HL-60 (cell line): ENCODE measurements around the gene KLHL11.
A peak's percentile ranks its signal among the peaks of the same experiment; 100 is the strongest.

Experiments
- DNase-seq, 2 experiments: peaks; one replicate each; pipeline ENCODE4 v3.0.0-alpha.2; 2010 to 2020; ENCODE audit warnings: low read depth in 1 of 2, low spot score in 1 of 2
- H3K27ac ChIP-seq: fragments of 250-450 bp; sonication (Bioruptor Pico); replicated peaks from 2 replicates; pipeline ENCODE4 v1.5.1; 2020; ENCODE audit warnings: mild to moderate bottlenecking, moderate library complexity
- H3K27me3 ChIP-seq: fragments of 250-450 bp; sonication (Bioruptor Pico); 2 replicates; pipeline ENCODE4 v1.5.1; 2021; ENCODE audit warnings: mild to moderate bottlenecking, moderate library complexity; ENCODE audit not compliant: insufficient read depth, poor library complexity, severe bottlenecking
- H3K4me3 ChIP-seq: replicated peaks from 2 replicates; pipeline ENCODE4 v1.5.1; 2011; ENCODE audit warnings: mild to moderate bottlenecking, control low read depth, low read length; ENCODE audit not compliant: insufficient read depth
- CTCF ChIP-seq: IDR thresholded peaks from one replicate; pipeline ENCODE4 v1.5.1; 2011; ENCODE audit warnings: low read length, control low read depth, inconsistent platforms; ENCODE audit not compliant: insufficient read depth
- GABPA ChIP-seq: IDR thresholded peaks from 2 replicates; pipeline ENCODE4 v1.6.1; 2012; ENCODE audit warnings: low read depth
- POLR2AphosphoS5 ChIP-seq: IDR thresholded peaks from 2 replicates; pipeline ENCODE4 v1.6.1; 2012; ENCODE audit warnings: low read depth
- SPI1 ChIP-seq: IDR thresholded peaks from 2 replicates; pipeline ENCODE4 v1.6.1; 2012; ENCODE audit warnings: low read depth, mild to moderate bottlenecking, borderline replicate concordance
- long read RNA-seq: library from polyadenylated mRNA; unstranded; transcript quantifications from one replicate; pipeline ENCODE4 v2.0.0, GENCODE V29; 2020
- TF ChIP-seq, protein P1 (sequence below): IDR thresholded peaks from 2 replicates; pipeline ENCODE4 v1.6.1; 2012; ENCODE audit warnings: low read depth; ENCODE audit not compliant: insufficient replicate concordance

Gene KLHL11
- long read RNA-seq, partial matches to known transcripts, result 0 of 2 reads
- long read RNA-seq, other reads (novel, unspliced or antisense), result 0 of 2 reads

DNA sequence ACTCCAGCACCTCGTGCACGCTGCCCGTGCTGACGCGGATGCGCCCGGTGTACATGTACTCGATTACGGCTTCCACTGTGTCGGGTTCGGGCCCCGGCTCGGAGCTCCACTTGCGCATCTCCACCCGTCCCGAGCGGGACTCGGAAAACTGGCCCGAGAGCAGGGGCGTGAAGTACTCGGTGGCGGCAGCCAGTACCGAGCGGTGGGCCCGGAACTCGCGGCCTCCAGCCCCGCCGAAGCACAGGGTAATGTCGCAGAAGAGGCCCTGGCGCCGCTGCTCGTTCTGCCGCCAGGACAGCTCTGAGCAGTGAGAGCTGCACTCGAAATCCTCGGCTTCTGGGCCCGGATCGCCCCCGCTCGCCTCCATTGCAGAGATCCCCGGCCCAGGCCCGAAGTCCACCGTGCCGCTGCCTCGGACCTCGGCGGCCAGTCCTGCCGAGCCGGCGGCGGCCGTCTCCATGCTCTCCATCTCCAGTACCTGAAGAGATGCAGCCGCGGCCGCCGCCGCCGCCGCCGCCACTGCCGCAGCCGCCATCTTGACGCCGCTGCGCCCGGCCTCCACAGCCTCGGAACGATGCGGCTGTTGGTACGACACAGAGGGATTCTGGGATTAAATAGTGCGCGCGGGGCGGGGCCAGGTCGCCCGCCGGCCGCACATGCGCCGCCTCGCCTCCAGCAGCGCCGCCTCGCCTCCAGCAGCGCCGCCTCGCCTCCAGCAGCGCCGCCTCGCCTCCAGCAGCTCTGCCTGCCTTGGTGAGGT is at the start of gene KLHL11:
TSS of gene KLHL11 (minus strand) at position 588 of the 760 bp plus-strand sequence. CDS start at position 535, 53 bp downstream.
- peak; percentile 64 to 88 for DNase-seq
- TF ChIP-seq SPI1 (no peak), POLR2AphosphoS5 (peak; percentile 63; the same call in 1 of the 2 replicates)
- TF ChIP-seq, protein P1, sequence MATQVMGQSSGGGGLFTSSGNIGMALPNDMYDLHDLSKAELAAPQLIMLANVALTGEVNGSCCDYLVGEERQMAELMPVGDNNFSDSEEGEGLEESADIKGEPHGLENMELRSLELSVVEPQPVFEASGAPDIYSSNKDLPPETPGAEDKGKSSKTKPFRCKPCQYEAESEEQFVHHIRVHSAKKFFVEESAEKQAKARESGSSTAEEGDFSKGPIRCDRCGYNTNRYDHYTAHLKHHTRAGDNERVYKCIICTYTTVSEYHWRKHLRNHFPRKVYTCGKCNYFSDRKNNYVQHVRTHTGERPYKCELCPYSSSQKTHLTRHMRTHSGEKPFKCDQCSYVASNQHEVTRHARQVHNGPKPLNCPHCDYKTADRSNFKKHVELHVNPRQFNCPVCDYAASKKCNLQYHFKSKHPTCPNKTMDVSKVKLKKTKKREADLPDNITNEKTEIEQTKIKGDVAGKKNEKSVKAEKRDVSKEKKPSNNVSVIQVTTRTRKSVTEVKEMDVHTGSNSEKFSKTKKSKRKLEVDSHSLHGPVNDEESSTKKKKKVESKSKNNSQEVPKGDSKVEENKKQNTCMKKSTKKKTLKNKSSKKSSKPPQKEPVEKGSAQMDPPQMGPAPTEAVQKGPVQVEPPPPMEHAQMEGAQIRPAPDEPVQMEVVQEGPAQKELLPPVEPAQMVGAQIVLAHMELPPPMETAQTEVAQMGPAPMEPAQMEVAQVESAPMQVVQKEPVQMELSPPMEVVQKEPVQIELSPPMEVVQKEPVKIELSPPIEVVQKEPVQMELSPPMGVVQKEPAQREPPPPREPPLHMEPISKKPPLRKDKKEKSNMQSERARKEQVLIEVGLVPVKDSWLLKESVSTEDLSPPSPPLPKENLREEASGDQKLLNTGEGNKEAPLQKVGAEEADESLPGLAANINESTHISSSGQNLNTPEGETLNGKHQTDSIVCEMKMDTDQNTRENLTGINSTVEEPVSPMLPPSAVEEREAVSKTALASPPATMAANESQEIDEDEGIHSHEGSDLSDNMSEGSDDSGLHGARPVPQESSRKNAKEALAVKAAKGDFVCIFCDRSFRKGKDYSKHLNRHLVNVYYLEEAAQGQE, result peak; percentile 61
- peak within 1 kb of the TSS; percentile 77 for H3K27ac ChIP-seq
- H3K27me3 ChIP-seq, result no peaks in the 10 kb centered on the region
- peak within 1 kb of the TSS; percentile 97 for H3K4me3 ChIP-seq

DNA sequence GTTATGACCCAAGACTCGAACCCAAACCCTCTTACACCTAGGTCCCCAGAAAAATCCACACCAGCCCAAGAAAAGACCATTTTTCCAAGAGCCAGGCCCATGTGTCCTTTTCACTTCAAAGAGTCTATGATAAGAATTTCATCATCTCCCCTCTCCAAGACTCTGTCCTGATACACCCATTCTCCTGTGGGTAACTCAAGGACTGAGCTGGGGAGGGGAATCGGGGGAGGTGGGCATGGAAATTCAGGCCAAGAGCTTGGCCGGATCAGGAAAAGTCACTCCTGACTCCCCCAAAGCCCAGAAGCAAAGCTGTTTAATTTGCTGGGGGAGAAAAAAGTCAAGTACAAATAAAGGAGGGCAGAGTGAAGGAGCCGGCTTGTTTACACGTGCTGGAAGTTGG is 49.8 kb upstream of the KLHL11 start:
- Histone ChIP-seq H3K27ac (no peak overlapping the region), H3K27me3 (no peaks in the 10 kb centered on the region), H3K4me3 (no peak overlapping the region)
- DNase-seq, result no peak
- TF ChIP-seq, protein P1, result no peak
- no peak for TF ChIP-seq GABPA
- TF ChIP-seq CTCF, result no peak
- no peak for TF ChIP-seq SPI1
- TF ChIP-seq POLR2AphosphoS5, result no peak

GRCh38 chr17:41914358-41914766 is 49.1 kb upstream of the KLHL11 start:
- H3K27me3 ChIP-seq, result no peaks in the 10 kb centered on the region
- no peak overlapping the region for H3K27ac ChIP-seq
- DNase-seq, result no peak
- TF ChIP-seq, protein P1, result no peak
- TF ChIP-seq CTCF (no peak), GABPA (no peak), POLR2AphosphoS5 (no peak), SPI1 (no peak)
- H3K4me3 ChIP-seq, result no peak overlapping the region
